Measurements from ENCODE around the gene LRRC3. TPM values are rescaled to one million over a fixed set of nuclear protein-coding genes. Genes with fewer than 3 reads are reported as not detected.

LRRC3 gene
- polyA plus RNA-seq, 1 of the 3 experiments (the other 2 are of a cell fraction): 2.3 TPM

DNA sequence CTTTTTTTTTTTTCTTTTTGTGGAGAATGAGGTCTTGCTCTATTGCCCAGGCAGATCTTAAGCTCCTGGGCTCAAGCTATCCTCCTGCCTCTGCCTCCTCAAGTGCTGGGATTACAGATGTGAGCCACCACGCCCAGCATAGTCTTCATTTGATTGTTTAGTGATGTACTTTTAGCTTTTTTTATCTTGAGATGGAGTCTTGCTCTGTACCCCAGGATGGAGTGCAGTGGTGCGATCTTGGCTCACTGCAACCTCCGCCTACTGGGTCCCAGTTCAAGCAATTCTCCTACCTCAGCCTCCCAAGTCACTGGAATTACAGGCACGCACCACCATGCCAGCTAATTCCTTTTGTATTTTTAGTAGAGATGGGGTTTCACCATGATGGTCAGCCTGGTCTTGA lies 24.0 kb upstream of the LRRC3 start:
- peaks cover 9% of the 10 kb centered on the region for H3K9me3 ChIP-seq
- no peaks in the 10 kb centered on the region for H4K20me1 ChIP-seq (ENCODE audit: insufficient read depth)
- H3K4me3 ChIP-seq (ENCODE audit: low read depth in 2 of 2, low read length in 1 of 2): no peak overlapping the region
- POLR2A ChIA-PET: no interaction called here
- CTCF ChIA-PET: interaction anchor here (0.8 to 1.0 kb wide), 2 partner anchors 18 to 93 kb away, joined by 3 to 5 read pairs; partner anchors contain the start of gene CFAP410
- no peak overlapping the region for H3K27ac ChIP-seq (ENCODE audit: low read depth in 2 of 2, low read length in 1 of 2)
- H2AFZ ChIP-seq (ENCODE audit: low read depth): no peak overlapping the region
- H3F3A ChIP-seq (replicated peaks; ENCODE audit: insufficient read depth): peaks cover 10% of the 10 kb centered on the region
- no peaks in the 10 kb centered on the region for H3K36me3 ChIP-seq (replicated peaks in 1 of 2; ENCODE audit: control insufficient read depth in 1 of 2, insufficient read depth in 2 of 2, low read length in 1 of 2)
- 48% methylated on average over 4 of the region's 4 CpGs for WGBS (ENCODE audit: low lambda C conversion rate)
- peaks cover 0 to 16% of the 10 kb centered on the region in 2 experiments; a peak in 1 of 4 replicates for H3K4me1 ChIP-seq (ENCODE audit: control insufficient read depth in 1 of 2, insufficient read depth in 2 of 2, low read depth in 1 of 2, low read length in 1 of 2)
- TF ChIP-seq RCOR1 (IDR thresholded peaks at IDR 0.05; ENCODE audit: low read length) (no peak), SMC3 (IDR thresholded peaks at IDR 0.05; ENCODE audit: low read depth, low read length) (no peak), SIN3A (IDR thresholded peaks at IDR 0.05; ENCODE audit: borderline replicate concordance, low read depth, low read length) (no peak)
- TF ChIP-seq, protein P1, sequence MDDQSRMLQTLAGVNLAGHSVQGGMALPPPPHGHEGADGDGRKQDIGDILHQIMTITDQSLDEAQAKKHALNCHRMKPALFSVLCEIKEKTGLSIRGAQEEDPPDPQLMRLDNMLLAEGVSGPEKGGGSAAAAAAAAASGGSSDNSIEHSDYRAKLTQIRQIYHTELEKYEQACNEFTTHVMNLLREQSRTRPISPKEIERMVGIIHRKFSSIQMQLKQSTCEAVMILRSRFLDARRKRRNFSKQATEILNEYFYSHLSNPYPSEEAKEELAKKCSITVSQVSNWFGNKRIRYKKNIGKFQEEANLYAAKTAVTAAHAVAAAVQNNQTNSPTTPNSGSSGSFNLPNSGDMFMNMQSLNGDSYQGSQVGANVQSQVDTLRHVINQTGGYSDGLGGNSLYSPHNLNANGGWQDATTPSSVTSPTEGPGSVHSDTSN (IDR thresholded peaks at IDR 0.05): no peak
- TF ChIP-seq, protein P2, sequence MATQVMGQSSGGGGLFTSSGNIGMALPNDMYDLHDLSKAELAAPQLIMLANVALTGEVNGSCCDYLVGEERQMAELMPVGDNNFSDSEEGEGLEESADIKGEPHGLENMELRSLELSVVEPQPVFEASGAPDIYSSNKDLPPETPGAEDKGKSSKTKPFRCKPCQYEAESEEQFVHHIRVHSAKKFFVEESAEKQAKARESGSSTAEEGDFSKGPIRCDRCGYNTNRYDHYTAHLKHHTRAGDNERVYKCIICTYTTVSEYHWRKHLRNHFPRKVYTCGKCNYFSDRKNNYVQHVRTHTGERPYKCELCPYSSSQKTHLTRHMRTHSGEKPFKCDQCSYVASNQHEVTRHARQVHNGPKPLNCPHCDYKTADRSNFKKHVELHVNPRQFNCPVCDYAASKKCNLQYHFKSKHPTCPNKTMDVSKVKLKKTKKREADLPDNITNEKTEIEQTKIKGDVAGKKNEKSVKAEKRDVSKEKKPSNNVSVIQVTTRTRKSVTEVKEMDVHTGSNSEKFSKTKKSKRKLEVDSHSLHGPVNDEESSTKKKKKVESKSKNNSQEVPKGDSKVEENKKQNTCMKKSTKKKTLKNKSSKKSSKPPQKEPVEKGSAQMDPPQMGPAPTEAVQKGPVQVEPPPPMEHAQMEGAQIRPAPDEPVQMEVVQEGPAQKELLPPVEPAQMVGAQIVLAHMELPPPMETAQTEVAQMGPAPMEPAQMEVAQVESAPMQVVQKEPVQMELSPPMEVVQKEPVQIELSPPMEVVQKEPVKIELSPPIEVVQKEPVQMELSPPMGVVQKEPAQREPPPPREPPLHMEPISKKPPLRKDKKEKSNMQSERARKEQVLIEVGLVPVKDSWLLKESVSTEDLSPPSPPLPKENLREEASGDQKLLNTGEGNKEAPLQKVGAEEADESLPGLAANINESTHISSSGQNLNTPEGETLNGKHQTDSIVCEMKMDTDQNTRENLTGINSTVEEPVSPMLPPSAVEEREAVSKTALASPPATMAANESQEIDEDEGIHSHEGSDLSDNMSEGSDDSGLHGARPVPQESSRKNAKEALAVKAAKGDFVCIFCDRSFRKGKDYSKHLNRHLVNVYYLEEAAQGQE (IDR thresholded peaks at IDR 0.05; ENCODE audit: low read depth, low read length): no peak
- TF ChIP-seq, protein P3, sequence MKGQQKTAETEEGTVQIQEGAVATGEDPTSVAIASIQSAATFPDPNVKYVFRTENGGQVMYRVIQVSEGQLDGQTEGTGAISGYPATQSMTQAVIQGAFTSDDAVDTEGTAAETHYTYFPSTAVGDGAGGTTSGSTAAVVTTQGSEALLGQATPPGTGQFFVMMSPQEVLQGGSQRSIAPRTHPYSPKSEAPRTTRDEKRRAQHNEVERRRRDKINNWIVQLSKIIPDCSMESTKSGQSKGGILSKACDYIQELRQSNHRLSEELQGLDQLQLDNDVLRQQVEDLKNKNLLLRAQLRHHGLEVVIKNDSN (IDR thresholded peaks at IDR 0.05; ENCODE audit: borderline replicate concordance, low read depth): no peak
- H3K79me2 ChIP-seq (ENCODE audit: insufficient read depth): no peaks in the 10 kb centered on the region
- no peaks in the 10 kb centered on the region for H3K9me2 ChIP-seq
- H3K4me2 ChIP-seq: no peak overlapping the region
- no peak overlapping the region for H3K9ac ChIP-seq
- no peaks in the 10 kb centered on the region for H3K27me3 ChIP-seq (ENCODE audit: insufficient read depth)
- no peak for DNase-seq

DNA sequence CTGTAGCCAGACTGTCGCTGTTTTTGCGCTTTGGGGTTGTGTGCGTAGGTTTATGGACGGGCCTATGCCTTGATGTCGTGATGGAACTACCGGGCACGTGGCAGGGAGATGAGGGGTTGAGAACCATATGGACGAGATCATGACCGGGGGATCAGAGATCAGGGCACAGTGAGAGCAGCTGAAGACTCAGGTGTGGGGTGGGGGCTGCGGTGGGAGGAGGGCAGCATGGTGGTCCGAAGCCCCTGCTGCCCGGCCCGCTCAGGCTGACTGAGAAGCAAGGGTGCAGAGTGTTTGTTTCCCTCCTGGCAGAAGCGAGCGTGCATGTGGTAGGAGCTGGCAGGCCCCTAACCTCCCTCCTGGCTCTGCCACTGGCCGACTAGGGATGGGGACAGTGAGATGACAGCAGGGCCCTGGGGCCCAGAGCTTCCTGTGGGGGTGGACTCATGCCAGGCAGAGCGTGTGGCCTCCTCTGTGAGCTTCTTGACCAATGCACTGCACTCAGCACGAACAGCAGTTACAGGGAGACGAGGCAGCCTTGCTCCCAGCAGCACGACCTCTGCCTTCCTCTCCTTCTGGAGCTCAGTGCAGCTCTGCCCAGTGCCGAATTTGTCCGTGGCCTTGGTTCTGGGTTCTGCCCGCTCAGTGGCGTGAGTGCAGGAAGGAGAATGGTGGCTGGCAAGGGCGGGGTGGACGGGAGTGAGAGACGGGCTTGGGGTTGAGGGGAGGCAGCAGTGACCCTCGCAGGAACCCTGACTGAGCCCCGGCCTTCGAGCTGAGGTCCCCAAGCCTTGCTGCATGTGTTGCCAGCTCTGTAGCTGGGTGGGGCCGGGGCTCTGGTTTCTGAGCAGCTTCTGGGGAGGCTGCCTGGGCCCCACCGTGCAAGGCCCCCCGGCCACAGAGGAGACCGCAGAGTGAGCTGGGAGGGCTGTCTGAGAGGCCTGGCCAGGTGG lies 22.2 kb upstream of the LRRC3 start:
- Histone ChIP-seq H3K4me3 (ENCODE audit: low read depth in 2 of 2, low read length in 1 of 2) (no peak overlapping the region), H3K4me1 (ENCODE audit: control insufficient read depth in 1 of 2, insufficient read depth in 2 of 2, low read depth in 1 of 2, low read length in 1 of 2) (peaks cover 0 to 33% of the 10 kb centered on the region in 2 experiments; a peak in 1 of 4 replicates), H3K79me2 (ENCODE audit: insufficient read depth) (no peaks in the 10 kb centered on the region), H3F3A (replicated peaks; ENCODE audit: insufficient read depth) (peaks cover 8% of the 10 kb centered on the region), H3K9me3 (peaks cover 9% of the 10 kb centered on the region), H3K9ac (no peak overlapping the region), H3K27me3 (ENCODE audit: insufficient read depth) (no peaks in the 10 kb centered on the region), H3K9me2 (no peaks in the 10 kb centered on the region), H2AFZ (ENCODE audit: low read depth) (no peak overlapping the region), H3K27ac (ENCODE audit: low read depth in 2 of 2, low read length in 1 of 2) (no peak overlapping the region), H3K36me3 (replicated peaks in 1 of 2; ENCODE audit: control insufficient read depth in 1 of 2, insufficient read depth in 2 of 2, low read length in 1 of 2) (no peaks in the 10 kb centered on the region), H4K20me1 (ENCODE audit: insufficient read depth) (no peaks in the 10 kb centered on the region), H3K4me2 (no peak overlapping the region)
- ChIA-PET POLR2A (no interaction called here), CTCF (interaction anchor here (1.1 to 1.2 kb wide), 2 partner anchors 47 to 64 kb away, joined by 3 to 4 read pairs; no protein-coding TSS in a partner anchor)
- DNase-seq: peak; percentile 27
- WGBS (ENCODE audit: low lambda C conversion rate): 72% methylated on average over 23 of the region's 34 CpGs
- TF ChIP-seq RAD21 (IDR thresholded peaks at IDR 0.05; ENCODE audit: low read length): no peak
- TF ChIP-seq, protein P4, sequence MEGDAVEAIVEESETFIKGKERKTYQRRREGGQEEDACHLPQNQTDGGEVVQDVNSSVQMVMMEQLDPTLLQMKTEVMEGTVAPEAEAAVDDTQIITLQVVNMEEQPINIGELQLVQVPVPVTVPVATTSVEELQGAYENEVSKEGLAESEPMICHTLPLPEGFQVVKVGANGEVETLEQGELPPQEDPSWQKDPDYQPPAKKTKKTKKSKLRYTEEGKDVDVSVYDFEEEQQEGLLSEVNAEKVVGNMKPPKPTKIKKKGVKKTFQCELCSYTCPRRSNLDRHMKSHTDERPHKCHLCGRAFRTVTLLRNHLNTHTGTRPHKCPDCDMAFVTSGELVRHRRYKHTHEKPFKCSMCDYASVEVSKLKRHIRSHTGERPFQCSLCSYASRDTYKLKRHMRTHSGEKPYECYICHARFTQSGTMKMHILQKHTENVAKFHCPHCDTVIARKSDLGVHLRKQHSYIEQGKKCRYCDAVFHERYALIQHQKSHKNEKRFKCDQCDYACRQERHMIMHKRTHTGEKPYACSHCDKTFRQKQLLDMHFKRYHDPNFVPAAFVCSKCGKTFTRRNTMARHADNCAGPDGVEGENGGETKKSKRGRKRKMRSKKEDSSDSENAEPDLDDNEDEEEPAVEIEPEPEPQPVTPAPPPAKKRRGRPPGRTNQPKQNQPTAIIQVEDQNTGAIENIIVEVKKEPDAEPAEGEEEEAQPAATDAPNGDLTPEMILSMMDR (IDR thresholded peaks at IDR 0.05): no peak
- no peak for TF ChIP-seq TAF1 (IDR thresholded peaks at IDR 0.05; ENCODE audit: borderline replicate concordance, low read depth, low read length)
- TF ChIP-seq POLR2AphosphoS5 (IDR thresholded peaks at IDR 0.05; ENCODE audit: low read depth, low read length): no peak

Measured in SK-N-SH (cell line).